Activated CD4-positive, alpha-beta T cell treated with anti-CD3 and anti-CD28 coated beads for 4 hours (primary cell): ENCODE data around the gene RAB30.

Source experiments
- DNase-seq, 2 donors: peaks; one replicate each; pipeline ENCODE4 v3.0.0-alpha.2; 2020

RAB30 gene

GRCh38 chr11:83007909-83008580 lies 63.7 kb downstream of the RAB30 start:
- no peak for DNase-seq

DNA sequence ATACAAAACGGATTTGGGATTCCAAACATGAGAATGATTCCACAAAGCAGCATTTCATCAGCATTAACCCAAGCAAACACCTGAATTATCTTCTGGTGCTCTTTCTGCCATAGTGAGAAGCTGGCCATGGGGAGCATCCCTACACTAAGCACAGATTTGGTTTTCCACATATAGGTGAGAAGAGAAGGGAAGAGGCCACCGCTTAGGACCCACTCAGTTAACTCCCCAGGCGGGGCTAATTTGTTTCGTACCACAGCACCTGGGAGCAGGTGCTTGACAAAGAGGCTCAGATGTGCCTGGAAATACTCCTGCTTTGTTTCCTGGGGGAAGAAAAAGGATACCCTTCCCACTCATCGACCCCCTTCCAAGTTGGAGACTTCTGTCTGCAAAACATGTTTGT lies 64.2 kb downstream of the RAB30 start:
- DNase-seq: no peak

- DNase-seq: no peak
Measured at GRCh38 chr11:83006877-83007330, 64.8 kb downstream of the RAB30 start.

- no peak for DNase-seq
Measured at GRCh38 chr11:83004746-83005556, 66.7 kb downstream of the RAB30 start.

- DNase-seq: no peak
Measured at GRCh38 chr11:83002522-83002921, 69.2 kb downstream of the RAB30 start.

DNA sequence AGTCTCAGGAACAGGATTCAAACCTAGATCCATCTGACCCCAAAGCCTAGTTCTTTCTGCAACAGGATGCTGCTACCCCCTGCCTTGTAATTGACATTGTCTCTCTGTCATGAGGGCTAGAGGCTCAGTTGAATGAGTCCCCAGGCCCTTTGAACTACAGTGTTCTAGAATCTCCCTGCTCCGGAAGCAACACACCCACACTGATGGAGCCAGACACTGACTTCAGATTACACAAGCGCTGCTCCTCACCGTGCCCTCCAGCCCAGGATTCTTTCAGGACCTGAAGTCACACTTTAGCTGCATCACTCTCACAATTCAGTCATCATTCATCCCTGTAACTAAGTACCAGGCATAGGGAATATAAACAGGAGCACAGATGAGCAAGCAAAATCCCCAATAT lies 69.6 kb downstream of the RAB30 start:
- DNase-seq: peak; percentile 11 to 30

GRCh38 chr11:83000381-83000780 lies 71.3 kb downstream of the RAB30 start:
- no peak for DNase-seq

DNA sequence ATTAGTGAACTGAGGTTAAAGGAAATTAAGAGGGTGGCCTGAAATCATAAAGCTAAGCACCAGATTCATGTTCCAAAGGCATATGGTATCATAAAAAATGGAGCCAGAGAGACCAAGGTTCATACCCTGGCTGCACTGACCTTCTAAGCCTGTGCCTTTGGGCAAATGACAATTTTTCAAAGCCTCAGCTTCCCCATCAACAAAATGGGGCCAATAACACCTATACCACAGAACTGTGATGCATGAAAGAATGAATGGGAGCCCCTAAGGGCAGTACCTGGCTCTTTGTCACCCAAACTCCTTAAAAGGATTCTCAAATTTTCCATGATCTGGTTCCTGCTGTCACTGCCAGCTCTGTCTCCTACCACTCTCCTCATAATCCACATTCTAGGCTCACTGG lies 72.5 kb downstream of the RAB30 start:
- DNase-seq: no peak

GRCh38 chr11:82998697-82999096 lies 73.0 kb downstream of the RAB30 start:
- no peak for DNase-seq

DNA sequence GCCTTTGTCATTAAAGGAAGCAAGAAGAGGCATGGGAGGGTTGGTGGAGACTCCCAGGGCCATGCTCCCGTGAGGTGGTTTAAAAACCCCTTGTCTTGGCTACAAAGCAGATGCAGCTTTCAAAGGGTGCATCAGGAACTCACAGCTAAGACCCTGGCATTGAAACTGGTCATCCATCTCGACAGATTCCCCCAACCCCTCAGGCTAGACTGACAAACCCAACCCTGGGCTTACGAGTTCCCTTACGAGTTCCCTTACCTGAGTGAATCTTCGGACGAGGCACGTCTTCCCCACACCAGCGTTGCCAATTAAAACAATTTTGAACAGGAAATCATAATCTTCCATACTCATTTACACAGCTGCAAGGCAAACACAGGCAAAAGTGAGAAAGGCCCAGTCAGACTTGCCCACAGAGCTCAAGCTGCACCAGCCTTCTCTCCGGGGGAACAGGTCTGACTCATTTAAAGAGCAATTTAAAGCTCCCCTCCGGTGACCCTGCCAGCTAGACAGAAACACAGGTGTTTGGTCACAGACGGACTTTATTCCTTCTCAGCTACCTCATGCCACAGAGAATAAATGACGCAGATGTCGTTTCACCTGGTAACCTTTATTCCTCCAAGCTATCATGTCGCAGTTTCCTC lies 74.6 kb downstream of the RAB30 start:
- no peak for DNase-seq

- DNase-seq: no peak
Measured at GRCh38 chr11:82995754-82996398, 75.8 kb downstream of the RAB30 start.

DNA sequence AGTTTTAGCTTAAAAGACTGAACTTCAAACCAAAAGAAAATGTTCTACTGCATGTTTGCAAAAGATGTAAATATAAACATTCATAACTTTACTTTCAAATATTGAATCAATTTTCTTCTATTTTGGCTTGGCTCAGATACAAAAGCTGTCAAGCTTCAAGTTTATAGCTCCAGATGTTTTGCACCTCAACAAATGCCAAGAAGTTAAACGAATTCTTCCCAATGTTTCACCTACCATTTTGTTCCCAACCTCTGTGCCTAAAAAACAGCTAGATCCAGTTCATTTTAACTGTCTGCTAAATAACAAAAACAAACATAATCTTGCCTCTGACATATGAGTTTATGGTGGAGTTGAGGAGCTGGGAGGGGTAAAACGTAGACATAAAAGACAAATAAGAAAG lies 76.5 kb downstream of the RAB30 start:
- no peak for DNase-seq

GRCh38 chr11:82994604-82995230 lies 77.0 kb downstream of the RAB30 start:
- no peak for DNase-seq

- no peak for DNase-seq
Measured at GRCh38 chr11:82992223-82992622, 79.5 kb downstream of the RAB30 start.

DNA sequence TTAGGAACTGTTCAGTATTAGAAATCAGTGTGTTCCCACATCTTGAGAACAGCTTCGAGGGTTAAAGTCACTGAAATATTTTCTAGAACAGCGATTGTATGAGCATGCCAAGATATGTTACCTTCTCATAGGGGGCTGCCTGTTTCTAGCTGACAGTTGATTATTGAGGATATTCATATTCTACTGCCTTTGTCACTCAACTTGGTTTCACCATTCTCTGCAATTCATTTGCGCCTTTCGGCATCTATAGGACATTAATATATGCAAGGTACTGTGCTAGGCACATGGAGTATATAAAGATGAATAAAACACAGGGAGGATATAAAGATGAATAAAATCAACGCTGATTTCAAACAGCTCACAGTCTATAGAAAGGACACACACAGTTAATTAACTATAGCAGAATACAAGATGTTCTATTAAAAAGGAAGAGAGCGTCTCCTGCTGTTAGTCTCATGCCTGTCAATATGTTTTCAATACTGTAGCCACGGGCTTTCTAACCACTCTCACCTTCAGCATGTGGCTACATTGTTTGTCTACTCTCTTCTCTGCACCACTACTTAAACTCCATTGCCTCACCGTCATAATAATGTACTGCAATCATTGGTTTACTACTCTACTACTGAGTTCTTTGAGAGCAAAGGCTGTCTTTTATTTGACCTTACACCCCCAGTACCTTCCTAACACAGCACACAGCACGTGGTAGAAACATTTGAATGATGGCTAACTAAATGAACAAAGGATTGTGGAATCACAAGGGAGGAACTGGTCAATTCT lies 81.9 kb downstream of the RAB30 start:
- DNase-seq: no peak

GRCh38 chr11:82988936-82989627 lies 82.6 kb downstream of the RAB30 start:
- no peak for DNase-seq

DNA sequence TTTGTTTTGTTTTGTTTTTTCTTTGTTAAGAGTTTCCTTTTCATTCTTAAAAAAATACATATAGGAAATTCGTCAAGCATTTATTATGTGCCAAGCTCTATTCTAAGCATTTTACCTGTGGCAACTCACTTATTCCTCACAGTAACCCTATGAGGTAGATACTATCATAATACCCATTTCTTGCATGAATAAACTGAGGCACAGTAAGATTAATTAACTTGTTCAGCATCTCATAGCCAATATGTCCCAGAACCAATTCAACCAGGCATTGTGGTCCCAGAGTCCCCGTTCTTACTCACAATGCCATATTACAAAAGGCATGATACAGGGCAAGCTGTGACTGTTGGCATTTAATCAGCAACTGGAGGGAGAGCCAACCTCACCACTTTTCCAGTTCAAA lies 83.7 kb downstream of the RAB30 start:
- DNase-seq: no peak

GRCh38 chr11:82986446-82986845 lies 85.3 kb downstream of the RAB30 start:
- no peak for DNase-seq

- no peak for DNase-seq
Measured at GRCh38 chr11:82981852-82982251, 89.8 kb downstream of the RAB30 start.

DNA sequence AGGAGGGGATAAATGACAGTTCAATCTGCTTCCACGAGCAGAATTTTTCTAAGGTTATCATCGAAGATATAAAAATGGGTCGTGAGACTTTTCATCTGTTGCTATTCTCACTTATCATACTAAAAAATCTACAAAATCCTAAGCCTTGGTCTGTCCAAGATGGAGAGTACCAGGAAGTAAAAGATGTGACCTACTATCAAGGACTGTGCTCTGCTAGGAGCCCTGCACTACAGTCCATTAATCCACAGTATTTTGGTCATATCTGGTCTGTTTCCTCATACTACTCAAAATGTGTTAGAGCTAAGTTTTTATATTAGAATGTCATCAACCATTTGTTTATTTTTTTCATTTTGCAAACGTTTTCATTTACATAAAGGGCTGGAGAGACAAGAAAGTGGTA lies 90.8 kb downstream of the RAB30 start:
- DNase-seq: no peak

GRCh38 chr11:82980292-82980691 lies 91.4 kb downstream of the RAB30 start:
- no peak for DNase-seq

DNA sequence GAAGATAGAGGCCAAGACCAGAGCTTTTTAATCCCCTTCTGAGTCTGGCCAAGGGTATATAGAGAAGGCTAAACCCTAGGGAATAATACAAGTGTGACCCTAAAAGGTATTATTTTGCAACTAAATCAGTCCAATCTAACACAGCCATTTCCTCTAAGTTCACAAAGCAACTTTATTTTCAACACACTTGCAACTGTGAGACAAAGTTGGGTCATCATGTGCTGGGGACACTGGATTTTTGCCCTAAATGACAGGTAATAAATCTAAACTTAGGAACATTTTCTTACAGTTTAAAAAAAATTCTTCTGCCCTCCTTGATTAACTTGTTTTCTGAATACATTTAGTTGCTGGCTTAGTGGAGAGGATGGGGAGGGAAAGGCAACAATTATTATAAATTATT lies 91.9 kb downstream of the RAB30 start:
- DNase-seq: no peak
